HG03097 (cell line): ENCODE results near the gene TBC1D3I.
A peak's percentile ranks its signal among the peaks of the same experiment; 100 is the strongest.
"Not testable (repeated sequence)": the region's sequence is repeated elsewhere in the genome, so short reads cannot be mapped to it uniquely, and the experiment has no call there.

Experiments used
- ATAC-seq: cut with Tn5 transposase; IDR thresholded peaks from one replicate; pipeline ENCODE4 v1.9.1; 2021; ENCODE audit not compliant: unreplicated experiment, low FRiP score

TBC1D3I gene

GRCh38 chr17:36264470-36264869 is at the start of gene TBC1D3I:
TSS of gene TBC1D3I (minus strand) at chr17:36264570. CDS start at chr17:36262985, 1,585 bp downstream.
- not testable (repeated sequence) for ATAC-seq

- not testable (repeated sequence) for ATAC-seq
Observed at GRCh38 chr17:36295161-36295560, 30.8 kb upstream of the TBC1D3I start.

GRCh38 chr17:36289965-36290612 is 25.7 kb upstream of the TBC1D3I start:
- ATAC-seq: not testable (repeated sequence)

- ATAC-seq: not testable (repeated sequence)
Observed at GRCh38 chr17:36284219-36284618, 19.8 kb upstream of the TBC1D3I start.

DNA sequence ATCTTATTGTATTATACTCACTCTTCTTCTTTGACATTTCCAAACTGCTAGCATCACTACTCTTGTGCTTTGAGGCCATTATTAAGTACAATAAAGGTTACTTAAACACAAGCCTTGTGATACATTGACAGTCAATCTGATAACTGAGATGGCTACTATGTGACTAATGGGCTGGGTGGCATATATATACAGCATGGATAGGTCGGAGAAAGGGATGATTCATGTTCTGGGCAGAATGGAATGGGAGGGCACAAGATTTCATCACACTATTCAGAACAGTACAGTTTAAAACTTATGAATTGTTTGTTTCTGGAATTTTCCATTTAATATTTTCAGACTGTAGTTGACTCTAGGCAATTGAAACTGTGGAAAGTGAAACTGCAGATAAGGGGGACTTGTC is 18.9 kb upstream of the TBC1D3I start:
- ATAC-seq: not testable (repeated sequence)

DNA sequence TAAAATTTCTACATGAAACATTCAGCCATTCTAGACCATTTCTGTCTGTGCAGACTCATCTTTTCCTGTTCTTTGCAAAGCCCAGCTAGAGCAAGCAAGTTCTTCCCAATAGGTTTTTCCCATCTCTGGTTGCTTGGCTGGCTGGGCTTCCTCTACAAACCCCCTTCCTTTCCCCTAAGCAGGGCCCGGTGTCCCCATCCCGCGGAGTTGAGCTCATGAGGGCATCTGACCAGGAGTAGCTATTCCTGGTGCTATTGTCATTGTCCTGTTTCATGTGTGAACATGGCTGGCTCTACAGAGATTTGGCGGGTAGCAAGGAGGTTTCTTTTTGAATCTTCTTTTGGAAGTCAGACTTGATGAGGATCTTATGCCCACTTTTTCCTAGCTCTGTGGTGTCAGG is 22.3 kb downstream of the TBC1D3I start:
- ATAC-seq: not testable (repeated sequence)

- not testable (repeated sequence) for ATAC-seq
Observed at GRCh38 chr17:36229644-36230043, 34.7 kb downstream of the TBC1D3I start.

DNA sequence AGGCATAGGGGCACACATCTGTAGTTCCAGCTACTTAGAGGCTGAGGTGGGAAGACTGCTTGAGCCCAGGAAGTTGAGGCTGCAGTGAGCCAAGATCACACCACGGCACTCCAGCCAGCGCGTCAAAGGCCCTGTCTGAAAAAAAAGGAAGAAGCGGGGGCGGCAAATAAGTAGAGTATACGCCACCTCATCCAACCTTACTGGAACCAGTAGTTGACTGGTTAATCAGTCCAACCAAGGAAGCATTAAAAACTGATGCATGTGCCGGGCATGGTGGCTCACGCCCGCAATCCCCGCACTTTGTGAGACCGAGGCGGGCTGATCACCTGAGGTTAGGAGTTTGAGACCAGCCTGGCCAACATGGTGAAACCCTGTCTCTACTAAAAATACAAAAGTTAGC is 41.4 kb downstream of the TBC1D3I start:
- not testable (repeated sequence) for ATAC-seq

GRCh38 chr17:36221581-36222100 is 42.7 kb downstream of the TBC1D3I start:
- not testable (repeated sequence) for ATAC-seq

DNA sequence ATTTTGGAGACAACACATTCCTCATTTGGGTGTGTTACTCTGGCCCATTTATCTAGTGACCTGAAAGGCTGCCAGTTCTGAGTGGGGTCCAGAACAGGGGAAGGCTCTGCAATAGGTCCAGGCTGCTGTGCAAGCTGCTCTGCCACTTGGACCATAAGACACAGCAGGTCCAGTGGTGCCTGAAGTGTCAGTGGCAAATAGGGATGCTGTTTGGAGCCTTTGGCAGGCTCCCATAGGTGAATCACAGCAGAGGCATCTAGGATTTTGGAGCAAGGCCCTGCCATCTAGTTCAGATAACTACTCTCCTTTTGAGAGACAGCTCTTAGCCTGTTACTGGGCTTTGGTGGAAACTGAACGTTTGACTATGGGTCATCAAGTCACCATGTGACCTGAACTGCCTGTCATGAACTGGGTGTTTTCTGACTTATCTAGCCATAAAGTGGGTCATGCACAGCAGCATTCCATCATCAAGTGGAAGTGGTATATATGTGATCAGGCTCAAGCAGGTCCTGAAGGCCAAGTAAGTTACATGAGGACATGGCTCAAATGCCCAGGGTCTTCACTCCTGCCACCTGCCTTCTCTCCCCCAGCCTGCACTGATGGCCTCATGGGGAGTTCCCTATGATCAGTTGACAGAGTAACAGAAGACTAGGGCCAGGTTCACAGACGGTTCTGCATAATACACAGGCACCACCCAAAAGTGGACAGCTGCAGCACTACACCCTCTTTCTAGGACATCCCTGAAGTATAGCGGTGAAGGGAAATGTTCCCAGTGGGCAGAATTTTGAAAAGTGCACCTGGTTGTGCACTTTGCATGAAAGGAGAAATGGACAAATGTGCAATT is 43.4 kb downstream of the TBC1D3I start:
- ATAC-seq: not testable (repeated sequence)

- not testable (repeated sequence) for ATAC-seq
Observed at GRCh38 chr17:36219556-36219955, 44.8 kb downstream of the TBC1D3I start.

DNA sequence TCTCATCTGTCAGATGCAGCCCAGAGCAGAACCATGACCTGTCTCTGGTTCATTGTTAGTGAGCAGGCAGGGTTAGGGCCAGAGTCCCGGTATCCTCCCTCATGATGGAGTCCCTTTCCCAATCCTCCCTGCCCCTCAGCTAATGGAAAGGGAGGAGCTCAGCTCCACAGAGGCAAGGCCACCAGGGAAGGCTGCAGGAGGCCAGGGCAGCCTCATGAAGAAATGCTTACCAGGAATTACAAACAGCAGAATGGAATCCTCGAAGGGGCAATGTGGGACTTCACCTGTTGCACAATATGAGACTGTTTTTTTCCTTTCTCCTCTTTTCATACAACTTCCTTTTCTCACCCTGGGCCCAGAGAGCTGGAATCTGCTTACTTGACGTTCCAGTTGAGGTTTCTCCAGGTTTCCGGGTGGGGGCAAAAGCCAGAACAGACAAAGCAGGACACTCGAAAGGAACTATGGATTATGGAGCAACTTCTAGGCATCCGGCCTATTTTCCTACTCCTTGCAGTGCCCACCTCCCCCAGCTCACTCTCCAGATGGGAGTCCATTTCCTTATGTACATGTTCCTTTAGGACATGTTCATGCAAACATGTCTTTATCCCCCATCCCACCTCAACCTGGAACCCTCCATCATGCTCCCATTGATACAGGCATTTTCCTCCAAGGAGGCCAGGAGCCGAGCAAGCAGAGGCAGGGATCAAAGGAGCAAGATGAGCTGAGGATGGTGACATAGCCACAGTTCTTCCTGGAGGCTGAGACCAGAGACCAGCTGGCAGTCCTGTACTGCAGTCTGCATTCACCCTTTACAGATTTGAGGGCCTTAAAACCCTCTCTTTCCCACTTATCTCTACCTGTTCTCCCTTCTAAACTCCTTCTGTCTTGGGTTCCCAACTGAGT is 48.7 kb downstream of the TBC1D3I start:
- ATAC-seq: not testable (repeated sequence)

DNA sequence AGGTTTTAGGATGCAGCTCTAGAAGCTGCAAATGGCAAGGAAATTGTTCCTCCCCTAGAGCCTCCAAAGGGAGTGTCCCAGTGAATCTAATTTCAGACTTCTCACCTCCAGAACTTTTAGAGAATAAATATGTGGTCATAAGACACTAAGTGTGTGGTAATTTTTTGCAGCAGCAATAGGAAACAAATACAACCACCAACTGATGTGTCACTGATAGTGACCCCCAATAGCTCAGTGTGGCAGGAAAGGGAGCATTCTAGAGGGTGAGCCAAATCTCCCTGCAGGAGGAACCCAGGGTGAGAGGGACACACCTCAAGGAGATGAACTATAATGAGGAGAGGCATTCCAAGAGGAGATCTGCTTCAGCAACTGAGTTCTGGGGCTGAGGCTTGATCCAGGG is 49.5 kb downstream of the TBC1D3I start:
- no peak for ATAC-seq

DNA sequence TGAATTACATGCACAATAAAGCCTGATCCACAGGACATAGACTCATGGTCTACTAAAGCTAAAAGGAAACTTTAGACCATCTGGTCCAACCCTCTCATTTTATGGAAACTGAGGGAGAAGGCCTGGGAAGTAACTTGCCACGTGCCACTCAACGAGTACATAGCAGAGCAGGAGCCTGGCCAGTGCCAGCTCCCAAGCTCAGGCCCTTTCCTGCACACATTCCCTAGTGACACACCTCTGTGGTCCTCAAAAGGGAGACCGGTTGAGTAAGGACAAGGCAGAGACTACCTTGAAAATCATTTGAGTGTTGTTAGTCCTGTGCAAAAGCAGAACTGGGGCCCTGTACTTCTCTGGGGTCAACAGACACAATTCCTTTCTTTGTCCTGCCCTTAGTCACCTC is 50.7 kb downstream of the TBC1D3I start:
- no peak for ATAC-seq

- no peak for ATAC-seq
Observed at GRCh38 chr17:36212966-36213365, 51.4 kb downstream of the TBC1D3I start.

- ATAC-seq: no peak
Observed at GRCh38 chr17:36212272-36212605, 52.1 kb downstream of the TBC1D3I start.

DNA sequence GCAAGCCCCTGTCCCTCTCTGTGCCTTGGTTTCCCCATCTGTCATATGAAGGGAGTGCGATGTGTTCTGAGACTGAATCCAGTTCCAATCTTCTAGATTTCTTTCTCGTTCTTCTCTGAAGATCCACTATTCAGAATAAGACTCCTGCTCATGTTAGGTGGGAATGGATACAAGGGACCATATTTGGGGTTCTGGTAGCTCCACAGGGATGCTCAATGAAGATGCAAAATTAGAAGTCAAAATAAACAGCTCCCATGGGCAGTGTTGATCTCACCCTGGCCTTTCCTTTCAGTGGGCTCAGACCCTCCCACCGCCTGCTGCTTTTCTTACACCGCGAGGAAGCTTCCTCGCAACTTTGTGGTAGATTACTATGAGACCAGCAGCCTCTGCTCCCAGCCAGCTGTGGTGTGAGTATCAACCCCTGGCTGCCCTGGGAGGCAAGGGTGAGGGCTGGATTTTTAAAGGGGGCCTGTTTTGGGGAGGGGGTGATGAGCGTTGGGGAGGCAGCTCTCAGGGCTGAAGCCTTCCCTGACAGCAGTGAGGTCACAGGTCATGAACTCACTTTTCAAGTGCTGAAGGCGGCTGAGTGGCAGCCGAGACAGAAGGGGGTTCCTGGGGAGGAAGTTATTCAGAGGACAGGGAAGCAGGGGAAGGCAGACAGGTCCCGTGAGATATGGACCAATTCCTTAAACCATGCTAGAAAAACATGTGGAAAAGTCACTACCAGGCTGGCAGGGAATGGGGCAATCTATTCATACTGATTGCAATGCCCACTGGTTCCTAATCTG is 52.7 kb downstream of the TBC1D3I start:
- not testable (repeated sequence) for ATAC-seq

GRCh38 chr17:36210439-36211211 is 53.7 kb downstream of the TBC1D3I start, which contains the start of gene CCL4L2:
TSS of gene CCL4L2 (plus strand) at chr17:36211063.
- peak; percentile 61 for ATAC-seq

- ATAC-seq: no peak
Observed at GRCh38 chr17:36209575-36209974, 54.8 kb downstream of the TBC1D3I start.
